Measurements from ENCODE around the gene LRP1.

The LRP1 gene

DNA sequence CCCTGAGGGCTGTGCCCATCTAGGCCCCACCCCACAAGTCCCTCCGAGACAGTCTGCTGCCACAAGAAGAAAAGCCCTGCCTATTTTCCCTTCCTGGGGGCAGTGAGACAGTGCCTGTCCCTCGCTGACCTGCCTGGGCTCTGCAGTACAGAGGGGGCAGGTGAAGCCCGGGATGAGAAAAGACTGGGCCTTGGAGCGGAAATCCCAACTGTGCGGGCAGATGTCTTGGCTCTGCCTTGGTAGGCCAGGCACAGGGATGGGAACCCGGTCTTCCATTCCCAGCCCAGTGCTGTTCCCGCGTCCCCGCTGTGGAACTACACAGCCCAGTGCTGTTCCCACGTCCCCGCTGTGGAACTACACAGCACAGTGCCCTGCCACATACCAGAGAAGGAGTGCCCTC, 75.5 kb downstream of the LRP1 start:
- Histone ChIP-seq H3K9me3 (ENCODE audit: insufficient read depth, low read length) (no peaks in the 10 kb centered on the region), H3K9ac (ENCODE audit: insufficient read length, low read depth) (no peak overlapping the region), H3K4me1 (ENCODE audit: insufficient read depth, insufficient read length) (no peaks in the 10 kb centered on the region), H3K36me3 (ENCODE audit: insufficient read depth, insufficient read length, low read length) (peaks cover 94% of the 10 kb centered on the region), H3K27me3 (ENCODE audit: insufficient read depth, insufficient read length) (no peaks in the 10 kb centered on the region), H3K4me3 (ENCODE audit: insufficient read length, low read depth) (no peak overlapping the region)
- no peak for DNase-seq (ENCODE audit: low read depth, low spot score)
- TF ChIP-seq SUZ12 (IDR thresholded peaks at IDR 0.05; ENCODE audit: extremely low read depth, insufficient read depth, insufficient read length), result no peak
- TF ChIP-seq YY1 (IDR thresholded peaks at IDR 0.05; ENCODE audit: insufficient read depth, insufficient read length), result no peak
- TF ChIP-seq ZNF274 (IDR thresholded peaks at IDR 0.05; ENCODE audit: low read depth, low read length), result no peak

DNA sequence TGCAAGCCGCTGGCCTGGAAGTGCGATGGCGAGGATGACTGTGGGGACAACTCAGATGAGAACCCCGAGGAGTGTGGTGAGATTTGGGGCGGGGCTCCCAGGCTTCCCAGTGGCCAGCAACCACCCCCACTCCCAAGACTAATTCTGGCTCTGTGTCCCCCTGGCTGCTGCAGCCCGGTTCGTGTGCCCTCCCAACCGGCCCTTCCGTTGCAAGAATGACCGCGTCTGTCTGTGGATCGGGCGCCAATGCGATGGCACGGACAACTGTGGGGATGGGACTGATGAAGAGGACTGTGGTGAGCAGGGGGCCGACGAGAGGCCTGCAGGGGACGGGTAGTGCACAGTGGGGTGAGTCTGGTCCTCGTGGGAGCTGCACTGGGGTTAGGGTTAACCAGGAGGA, 76.2 kb downstream of the LRP1 start:
- no peaks in the 10 kb centered on the region for H3K27me3 ChIP-seq (ENCODE audit: insufficient read depth, insufficient read length)
- H3K4me1 ChIP-seq (ENCODE audit: insufficient read depth, insufficient read length), result no peaks in the 10 kb centered on the region
- no peak overlapping the region for H3K9ac ChIP-seq (ENCODE audit: insufficient read length, low read depth)
- no peak overlapping the region for H3K4me3 ChIP-seq (ENCODE audit: insufficient read length, low read depth)
- H3K36me3 ChIP-seq (ENCODE audit: insufficient read depth, insufficient read length, low read length), result peaks cover 94% of the 10 kb centered on the region
- H3K9me3 ChIP-seq (ENCODE audit: insufficient read depth, low read length), result no peaks in the 10 kb centered on the region
- no peak for DNase-seq (ENCODE audit: low read depth, low spot score)
- TF ChIP-seq SUZ12 (IDR thresholded peaks at IDR 0.05; ENCODE audit: extremely low read depth, insufficient read depth, insufficient read length) (no peak), YY1 (IDR thresholded peaks at IDR 0.05; ENCODE audit: insufficient read depth, insufficient read length) (no peak), ZNF274 (IDR thresholded peaks at IDR 0.05; ENCODE audit: low read depth, low read length) (no peak)

GRCh38 chr12:57205186-57205585, 76.9 kb downstream of the LRP1 start:
- Histone ChIP-seq H3K27me3 (ENCODE audit: insufficient read depth, insufficient read length) (no peaks in the 10 kb centered on the region), H3K9ac (ENCODE audit: insufficient read length, low read depth) (no peak overlapping the region), H3K4me3 (ENCODE audit: insufficient read length, low read depth) (no peak overlapping the region), H3K9me3 (ENCODE audit: insufficient read depth, low read length) (no peaks in the 10 kb centered on the region), H3K36me3 (ENCODE audit: insufficient read depth, insufficient read length, low read length) (peaks cover 94% of the 10 kb centered on the region), H3K4me1 (ENCODE audit: insufficient read depth, insufficient read length) (no peaks in the 10 kb centered on the region)
- no peak for DNase-seq (ENCODE audit: low read depth, low spot score)
- TF ChIP-seq ZNF274 (IDR thresholded peaks at IDR 0.05; ENCODE audit: low read depth, low read length), result no peak
- TF ChIP-seq SUZ12 (IDR thresholded peaks at IDR 0.05; ENCODE audit: extremely low read depth, insufficient read depth, insufficient read length), result no peak
- TF ChIP-seq YY1 (IDR thresholded peaks at IDR 0.05; ENCODE audit: insufficient read depth, insufficient read length), result no peak

DNA sequence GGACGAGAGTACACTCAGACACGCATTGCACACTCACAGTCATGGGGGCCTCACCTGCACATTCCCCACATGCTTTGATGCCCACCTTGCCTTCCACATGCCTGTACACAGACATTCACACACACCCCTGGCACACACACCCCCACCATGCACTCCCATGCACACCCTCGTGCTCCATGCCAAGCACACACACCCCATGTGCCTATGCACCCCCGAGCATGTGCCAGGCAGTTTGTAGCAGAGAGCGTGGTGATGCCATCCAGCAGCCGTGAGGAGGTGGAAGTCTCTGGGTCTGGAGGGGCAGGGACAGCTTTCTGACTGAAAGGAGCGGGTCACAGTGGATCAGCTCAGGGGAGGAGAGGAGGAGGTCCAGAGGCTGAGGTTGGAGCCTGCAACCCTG, 77.6 kb downstream of the LRP1 start:
- H3K36me3 ChIP-seq (ENCODE audit: insufficient read depth, insufficient read length, low read length), result peaks cover 93% of the 10 kb centered on the region
- no peaks in the 10 kb centered on the region for H3K9me3 ChIP-seq (ENCODE audit: insufficient read depth, low read length)
- H3K9ac ChIP-seq (ENCODE audit: insufficient read length, low read depth), result no peak overlapping the region
- TF ChIP-seq ZNF274 (IDR thresholded peaks at IDR 0.05; ENCODE audit: low read depth, low read length) (no peak), YY1 (IDR thresholded peaks at IDR 0.05; ENCODE audit: insufficient read depth, insufficient read length) (no peak), SUZ12 (IDR thresholded peaks at IDR 0.05; ENCODE audit: extremely low read depth, insufficient read depth, insufficient read length) (no peak)
- DNase-seq (ENCODE audit: low read depth, low spot score), result no peak
- no peaks in the 10 kb centered on the region for H3K4me1 ChIP-seq (ENCODE audit: insufficient read depth, insufficient read length)
- no peaks in the 10 kb centered on the region for H3K27me3 ChIP-seq (ENCODE audit: insufficient read depth, insufficient read length)
- H3K4me3 ChIP-seq (ENCODE audit: insufficient read length, low read depth), result no peak overlapping the region

DNA sequence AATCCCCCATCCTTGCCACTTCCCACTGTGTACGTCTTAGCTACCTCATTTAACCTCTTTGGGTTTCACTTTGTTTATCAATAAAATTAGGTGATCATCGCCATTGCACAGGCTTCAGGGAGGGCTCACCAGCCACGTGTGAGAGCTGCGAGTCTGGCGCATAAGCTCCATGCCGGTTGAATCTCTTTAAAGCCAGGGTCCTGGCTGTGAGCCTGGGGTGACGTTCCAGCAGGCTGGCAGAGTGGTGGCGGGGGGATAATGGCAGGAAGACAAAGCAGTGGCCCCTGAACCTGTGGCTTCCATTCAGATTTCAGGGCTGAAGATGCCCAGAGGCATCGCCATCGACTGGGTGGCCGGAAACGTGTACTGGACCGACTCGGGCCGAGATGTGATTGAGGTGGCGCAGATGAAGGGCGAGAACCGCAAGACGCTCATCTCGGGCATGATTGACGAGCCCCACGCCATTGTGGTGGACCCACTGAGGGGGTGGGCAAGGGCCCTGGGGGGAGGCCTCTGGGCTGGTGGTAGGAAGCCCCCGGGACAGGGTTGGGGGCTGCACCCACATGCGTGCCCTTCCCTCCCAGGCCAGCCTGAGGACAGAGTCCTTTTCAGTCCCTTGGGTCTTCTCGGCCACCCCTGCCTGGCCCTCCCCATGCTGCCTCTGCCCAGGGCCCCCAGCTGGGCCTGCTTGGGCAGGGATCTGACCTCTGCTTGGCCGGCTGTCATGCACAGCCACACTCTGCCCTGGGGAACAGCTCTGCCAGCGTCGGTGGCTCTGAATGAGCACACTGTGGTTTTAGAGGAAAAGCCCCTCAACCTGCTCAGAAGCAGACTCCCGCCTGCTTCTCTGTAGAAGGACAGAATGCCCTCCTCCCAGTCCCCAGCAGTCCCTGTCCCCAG, 79.7 kb downstream of the LRP1 start:
- Histone ChIP-seq H3K9ac (ENCODE audit: insufficient read length, low read depth) (no peak overlapping the region), H3K4me3 (ENCODE audit: insufficient read length, low read depth) (no peak overlapping the region), H3K4me1 (ENCODE audit: insufficient read depth, insufficient read length) (no peaks in the 10 kb centered on the region), H3K27me3 (ENCODE audit: insufficient read depth, insufficient read length) (no peaks in the 10 kb centered on the region), H3K36me3 (ENCODE audit: insufficient read depth, insufficient read length, low read length) (peaks cover 94% of the 10 kb centered on the region), H3K9me3 (ENCODE audit: insufficient read depth, low read length) (no peaks in the 10 kb centered on the region)
- no peak for DNase-seq (ENCODE audit: low read depth, low spot score)
- TF ChIP-seq ZNF274 (IDR thresholded peaks at IDR 0.05; ENCODE audit: low read depth, low read length), result no peak

DNA sequence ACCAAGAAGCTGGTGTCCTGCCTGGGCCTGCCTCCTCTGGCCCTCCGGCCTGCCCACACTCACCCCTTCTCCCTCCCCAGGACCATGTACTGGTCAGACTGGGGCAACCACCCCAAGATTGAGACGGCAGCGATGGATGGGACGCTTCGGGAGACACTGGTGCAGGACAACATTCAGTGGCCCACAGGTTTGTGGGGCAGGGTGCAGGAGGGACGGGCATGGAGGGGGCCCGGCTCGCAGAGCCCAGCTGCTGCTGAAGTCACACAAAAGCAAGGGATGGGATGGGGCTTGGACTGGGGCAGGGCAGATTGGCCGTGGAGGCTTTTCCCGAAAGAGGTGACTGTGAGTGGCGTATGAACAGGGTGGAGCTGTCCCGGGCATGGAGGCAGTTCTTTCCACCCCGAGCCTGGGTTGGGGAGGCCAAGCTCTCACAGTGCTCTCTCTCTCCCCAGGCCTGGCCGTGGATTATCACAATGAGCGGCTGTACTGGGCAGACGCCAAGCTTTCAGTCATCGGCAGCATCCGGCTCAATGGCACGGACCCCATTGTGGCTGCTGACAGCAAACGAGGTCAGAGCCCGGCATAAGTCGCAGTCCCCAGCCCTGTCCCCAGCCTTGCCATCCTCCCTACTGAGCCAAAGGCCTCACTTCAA, 80.5 kb downstream of the LRP1 start:
- no peaks in the 10 kb centered on the region for H3K27me3 ChIP-seq (ENCODE audit: insufficient read depth, insufficient read length)

GRCh38 chr12:57209916-57210315, 81.6 kb downstream of the LRP1 start:
- peaks cover 82% of the 10 kb centered on the region for H3K36me3 ChIP-seq (ENCODE audit: insufficient read depth, insufficient read length, low read length)
- H3K9me3 ChIP-seq (ENCODE audit: insufficient read depth, low read length), result no peaks in the 10 kb centered on the region
- H3K9ac ChIP-seq (ENCODE audit: insufficient read length, low read depth), result no peak overlapping the region
- no peak for TF ChIP-seq SUZ12 (IDR thresholded peaks at IDR 0.05; ENCODE audit: extremely low read depth, insufficient read depth, insufficient read length)
- TF ChIP-seq YY1 (IDR thresholded peaks at IDR 0.05; ENCODE audit: insufficient read depth, insufficient read length), result no peak
- peaks cover 15% of the 10 kb centered on the region for H3K4me1 ChIP-seq (ENCODE audit: insufficient read depth, insufficient read length)
- no peak overlapping the region for H3K4me3 ChIP-seq (ENCODE audit: insufficient read length, low read depth)
- peaks cover 10% of the 10 kb centered on the region for H3K27me3 ChIP-seq (ENCODE audit: insufficient read depth, insufficient read length)
- no peak for DNase-seq (ENCODE audit: low read depth, low spot score)

More for the DNA sequence above, 80.5 kb downstream of the LRP1 start:
- Histone ChIP-seq H3K9me3 (ENCODE audit: insufficient read depth, low read length) (no peaks in the 10 kb centered on the region), H3K4me3 (ENCODE audit: insufficient read length, low read depth) (no peak overlapping the region), H3K9ac (ENCODE audit: insufficient read length, low read depth) (no peak overlapping the region), H3K36me3 (ENCODE audit: insufficient read depth, insufficient read length, low read length) (peaks cover 90% of the 10 kb centered on the region), H3K4me1 (ENCODE audit: insufficient read depth, insufficient read length) (peaks cover 4% of the 10 kb centered on the region)
- DNase-seq (ENCODE audit: low read depth, low spot score), result no peak
- TF ChIP-seq SUZ12 (IDR thresholded peaks at IDR 0.05; ENCODE audit: extremely low read depth, insufficient read depth, insufficient read length) (no peak), YY1 (IDR thresholded peaks at IDR 0.05; ENCODE audit: insufficient read depth, insufficient read length) (no peak), ZNF274 (IDR thresholded peaks at IDR 0.05; ENCODE audit: low read depth, low read length) (no peak)

All from NT2/D1 (cell line).